ENCODE measurements around the gene SPDYA. TPM values are rescaled to one million over a fixed set of nuclear protein-coding genes. Genes with fewer than 3 reads are reported as not detected.

Gene SPDYA
- total and polyA plus RNA-seq, 2 of the 13 experiments (the other 11 are each of a cell fraction or from before 2014, with no cell fraction given): 0.32 to 0.75 TPM

DNA sequence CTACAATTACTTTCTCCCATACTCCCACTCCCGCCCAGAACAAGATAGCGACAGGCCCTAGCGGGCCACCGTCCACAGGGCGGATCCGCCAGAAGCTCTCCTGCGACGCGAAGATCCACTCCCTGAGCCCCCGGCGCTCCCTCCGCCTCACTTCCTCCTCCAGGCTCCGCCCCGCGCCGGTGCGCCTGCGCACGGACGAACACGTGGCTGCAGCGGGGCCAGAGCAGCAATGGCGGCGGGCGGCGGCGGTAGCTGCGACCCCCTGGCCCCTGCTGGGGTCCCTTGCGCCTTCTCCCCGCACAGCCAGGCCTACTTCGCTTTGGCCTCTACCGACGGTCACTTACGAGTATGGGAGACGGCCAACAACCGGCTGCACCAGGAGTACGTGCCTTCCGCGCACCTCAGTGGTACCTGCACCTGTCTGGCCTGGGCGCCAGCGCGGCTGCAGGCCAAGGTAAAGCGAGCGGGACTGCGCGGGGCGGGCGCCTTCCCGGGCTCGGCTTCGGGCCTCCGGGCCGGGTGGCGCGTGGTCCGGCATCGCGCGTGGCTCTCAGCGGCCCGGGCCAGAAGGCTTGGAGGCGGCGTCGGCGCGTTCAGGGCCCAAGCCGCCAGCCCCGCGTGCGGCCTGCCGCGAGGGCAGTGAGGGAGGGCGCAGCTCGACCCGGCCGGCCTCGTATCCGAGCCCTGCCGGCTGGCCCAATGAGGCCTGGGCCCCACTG lies 84.0 kb downstream of the SPDYA start, which contains the start of gene WDR43 (continued):
- TF ChIP-seq ZNF772 (CRISPR knock-in tag; IDR thresholded peaks at IDR 0.05): peak; percentile 72
- TF ChIP-seq ZNF562 (CRISPR knock-in tag; IDR thresholded peaks at IDR 0.05; ENCODE audit: borderline replicate concordance): no peak
- TF ChIP-seq AKAP8 (CRISPR knock-in tag; IDR thresholded peaks at IDR 0.05): no peak; the same call in 1 of the 2 replicates
- TF ChIP-seq FOXC1 (CRISPR knock-in tag; IDR thresholded peaks at IDR 0.05; ENCODE audit: borderline replicate concordance): 0 out of 2 replicates have a peak, but pooled peaks have one; percentile 88
- no peak for TF ChIP-seq SOX6 (IDR thresholded peaks at IDR 0.05)
- TF ChIP-seq SOX6 (CRISPR knock-in tag; IDR thresholded peaks at IDR 0.05): peak; percentile 77
- TF ChIP-seq, protein P1, sequence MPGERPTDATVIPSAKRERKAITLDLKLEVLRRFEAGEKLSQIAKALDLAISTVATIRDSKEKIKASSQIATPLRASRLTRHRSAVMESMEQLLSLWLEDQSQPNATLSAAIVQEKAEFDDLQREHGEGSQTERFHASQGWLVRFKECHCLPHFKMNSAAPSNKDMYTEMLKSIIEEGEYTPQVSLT (CRISPR knock-in tag; IDR thresholded peaks at IDR 0.05; ENCODE audit: borderline replicate concordance, low read depth): no peak; the same call in 1 of the 2 replicates
- no peak; the same call in 1 of the 2 replicates for TF ChIP-seq SATB2 (CRISPR knock-in tag; IDR thresholded peaks at IDR 0.05)
- no peak; the same call in 1 of the 2 replicates for TF ChIP-seq ZNF629 (CRISPR knock-in tag; conservative IDR thresholded peaks at IDR 0.05)
- peak; percentile 29 for TF ChIP-seq TEAD3 (CRISPR knock-in tag; optimal IDR thresholded peaks at IDR 0.05; ENCODE audit: borderline replicate concordance)
- no peak; the same call in 1 of the 2 replicates for TF ChIP-seq CHD4 (IDR thresholded peaks at IDR 0.05; ENCODE audit: borderline replicate concordance, low read length)
- peak; percentile 78 for TF ChIP-seq CBFB (CRISPR knock-in tag; IDR thresholded peaks at IDR 0.05)
- TF ChIP-seq MEIS2 (CRISPR knock-in tag; IDR thresholded peaks at IDR 0.05): peak; percentile 18; the same call in 1 of the 2 replicates
- TF ChIP-seq, protein P2, sequence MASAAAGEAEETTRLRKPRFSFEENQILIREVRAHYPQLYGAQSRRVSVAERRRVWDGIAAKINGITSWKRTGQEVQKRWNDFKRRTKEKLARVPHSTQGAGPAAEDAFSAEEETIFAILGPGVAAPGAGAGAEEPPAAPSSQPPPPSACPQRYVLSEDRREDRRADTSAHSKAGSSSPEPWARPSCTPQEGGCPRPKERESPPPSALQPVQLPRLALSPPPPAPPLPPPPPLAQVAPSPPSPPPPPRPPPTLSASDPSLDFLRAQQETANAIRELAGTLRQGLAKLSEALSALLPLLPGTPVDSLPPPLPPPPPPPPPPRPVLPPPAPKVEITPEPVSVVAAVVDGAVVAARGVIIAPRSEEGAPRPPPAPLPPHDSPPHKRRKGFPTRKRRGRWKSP (CRISPR knock-in tag; IDR thresholded peaks at IDR 0.05): no peak
- TF ChIP-seq AGO1 (IDR thresholded peaks at IDR 0.05; ENCODE audit: low read depth, low read length, poor library complexity, severe bottlenecking): peak; percentile 43
- TF ChIP-seq, protein P3, sequence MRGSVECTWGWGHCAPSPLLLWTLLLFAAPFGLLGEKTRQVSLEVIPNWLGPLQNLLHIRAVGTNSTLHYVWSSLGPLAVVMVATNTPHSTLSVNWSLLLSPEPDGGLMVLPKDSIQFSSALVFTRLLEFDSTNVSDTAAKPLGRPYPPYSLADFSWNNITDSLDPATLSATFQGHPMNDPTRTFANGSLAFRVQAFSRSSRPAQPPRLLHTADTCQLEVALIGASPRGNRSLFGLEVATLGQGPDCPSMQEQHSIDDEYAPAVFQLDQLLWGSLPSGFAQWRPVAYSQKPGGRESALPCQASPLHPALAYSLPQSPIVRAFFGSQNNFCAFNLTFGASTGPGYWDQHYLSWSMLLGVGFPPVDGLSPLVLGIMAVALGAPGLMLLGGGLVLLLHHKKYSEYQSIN (CRISPR knock-in tag; IDR thresholded peaks at IDR 0.05; ENCODE audit: borderline replicate concordance): no peak
- TF ChIP-seq TARDBP (CRISPR knock-in tag; IDR thresholded peaks at IDR 0.05): peak; percentile 91
- no peak for TF ChIP-seq ZNF878 (CRISPR knock-in tag; IDR thresholded peaks at IDR 0.05)
- TF ChIP-seq, protein P4, sequence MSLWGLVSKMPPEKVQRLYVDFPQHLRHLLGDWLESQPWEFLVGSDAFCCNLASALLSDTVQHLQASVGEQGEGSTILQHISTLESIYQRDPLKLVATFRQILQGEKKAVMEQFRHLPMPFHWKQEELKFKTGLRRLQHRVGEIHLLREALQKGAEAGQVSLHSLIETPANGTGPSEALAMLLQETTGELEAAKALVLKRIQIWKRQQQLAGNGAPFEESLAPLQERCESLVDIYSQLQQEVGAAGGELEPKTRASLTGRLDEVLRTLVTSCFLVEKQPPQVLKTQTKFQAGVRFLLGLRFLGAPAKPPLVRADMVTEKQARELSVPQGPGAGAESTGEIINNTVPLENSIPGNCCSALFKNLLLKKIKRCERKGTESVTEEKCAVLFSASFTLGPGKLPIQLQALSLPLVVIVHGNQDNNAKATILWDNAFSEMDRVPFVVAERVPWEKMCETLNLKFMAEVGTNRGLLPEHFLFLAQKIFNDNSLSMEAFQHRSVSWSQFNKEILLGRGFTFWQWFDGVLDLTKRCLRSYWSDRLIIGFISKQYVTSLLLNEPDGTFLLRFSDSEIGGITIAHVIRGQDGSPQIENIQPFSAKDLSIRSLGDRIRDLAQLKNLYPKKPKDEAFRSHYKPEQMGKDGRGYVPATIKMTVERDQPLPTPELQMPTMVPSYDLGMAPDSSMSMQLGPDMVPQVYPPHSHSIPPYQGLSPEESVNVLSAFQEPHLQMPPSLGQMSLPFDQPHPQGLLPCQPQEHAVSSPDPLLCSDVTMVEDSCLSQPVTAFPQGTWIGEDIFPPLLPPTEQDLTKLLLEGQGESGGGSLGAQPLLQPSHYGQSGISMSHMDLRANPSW (CRISPR knock-in tag; IDR thresholded peaks at IDR 0.05; ENCODE audit: borderline replicate concordance): no peak
- no peak for TF ChIP-seq ZNF143 (CRISPR knock-in tag; IDR thresholded peaks at IDR 0.05)
- TF ChIP-seq MEF2D (CRISPR knock-in tag; IDR thresholded peaks at IDR 0.05): no peak
- TF ChIP-seq YY1 (IDR thresholded peaks at IDR 0.05; ENCODE audit: insufficient read depth, insufficient replicate concordance, low read depth, low read length): peak; percentile 98
- TF ChIP-seq PHF8 (CRISPR knock-in tag; IDR thresholded peaks at IDR 0.05): peak; percentile 99
- peak; percentile 96 for TF ChIP-seq RBM39 (IDR thresholded peaks at IDR 0.05; ENCODE audit: low read depth, low read length, poor library complexity, severe bottlenecking)
- TF ChIP-seq SNAPC2 (CRISPR knock-in tag; IDR thresholded peaks at IDR 0.05): peak; percentile 31; the same call in 1 of the 2 replicates
- no peak; the same call in 1 of the 2 replicates for TF ChIP-seq NAIF1 (CRISPR knock-in tag; IDR thresholded peaks at IDR 0.05; ENCODE audit: borderline replicate concordance)

Measured in HepG2 (cell line).